PC-3 (cell line): ENCODE data around the gene VIPR2. TPM values are rescaled to one million over a fixed set of nuclear protein-coding genes. Genes with fewer than 3 reads are reported as not detected.

Experiments
- ATAC-seq: fragments of 200-7000 bp; cut with Tn5 transposase; 2 replicates; pipeline ENCODE4 v1.9.1; 2020; ENCODE audit warnings: mild to moderate bottlenecking, moderate library complexity
- BruUV-seq: library from RNA; stranded (reverse); fragments of 400-500 nt; replicated peaks from 2 replicates; lab custom pipeline; 2021; lab: Mats Ljungman, UMichigan
- CTCF ChIA-PET: fragments of 300-600 bp; sonication (Branson Sonifier 250); formaldehyde crosslinking; loops from one replicate; lab custom pipeline; 2022; ENCODE audit warnings: antibody characterized with exemption; lab: Charles Lee
- POLR2A ChIA-PET: fragments of 300-600 bp; sonication (Branson Sonifier 250); formaldehyde crosslinking; loops from one replicate; lab custom pipeline; 2022; ENCODE audit warnings: antibody characterized with exemption; ENCODE audit not compliant: unreplicated experiment; lab: Charles Lee
- DNase-seq: peaks from one replicate; pipeline ENCODE4 v3.0.0-alpha.2; 2015
- H2AFZ ChIP-seq: fragments of 300-600 bp; sonication (generic); 2 replicates; pipeline ENCODE4 v1.6.0; 2016; ENCODE audit warnings: antibody characterized with exemption, low read length
- H3F3A ChIP-seq: fragments of 300-600 bp; sonication (generic); one replicate; pipeline ENCODE4 v1.6.0; 2017; ENCODE audit warnings: antibody characterized with exemption, low read length, control low read depth, mild to moderate bottlenecking; ENCODE audit not compliant: unreplicated experiment
- H3K27ac ChIP-seq: fragments of 300-600 bp; sonication (generic); 2 replicates; pipeline ENCODE4 v1.5.1; 2016; ENCODE audit warnings: mild to moderate bottlenecking, low read length
- H3K27me3 ChIP-seq: fragments of 300-600 bp; sonication (generic); 2 replicates; pipeline ENCODE4 v1.6.1; 2016; ENCODE audit warnings: low read length, mixed read lengths
- H3K36me3 ChIP-seq: fragments of 300-600 bp; sonication (generic); 2 replicates; pipeline ENCODE4 v1.6.1; 2016; ENCODE audit warnings: low read depth, mixed run types, low read length, mixed read lengths
- H3K4me1 ChIP-seq: fragments of 300-600 bp; sonication (generic); 2 replicates; pipeline ENCODE4 v1.5.1; 2016; ENCODE audit warnings: low read length; ENCODE audit not compliant: insufficient read depth
- H3K4me2 ChIP-seq: fragments of 300-600 bp; sonication (generic); 2 replicates; pipeline ENCODE4 v1.6.0; 2016; ENCODE audit warnings: low read length
- H3K4me3 ChIP-seq: fragments of 300-600 bp; sonication (generic); 2 replicates; pipeline ENCODE4 v1.5.1; 2016; ENCODE audit warnings: mild to moderate bottlenecking, low read length, mixed read lengths
- H3K79me2 ChIP-seq: fragments of 300-600 bp; sonication (generic); 2 replicates; pipeline ENCODE4 v1.6.1; 2017; ENCODE audit warnings: low read length, mixed read lengths
- H3K9ac ChIP-seq: fragments of 300-600 bp; sonication (generic); 2 replicates; pipeline ENCODE4 v1.6.0; 2016; ENCODE audit warnings: mild to moderate bottlenecking, low read length
- H3K9me2 ChIP-seq: fragments of 300-600 bp; sonication (generic); replicated peaks from 2 replicates; pipeline ENCODE4 v1.6.1; 2016; ENCODE audit warnings: mixed run types, low read length, mixed read lengths
- H3K9me3 ChIP-seq: fragments of 300-600 bp; sonication (generic); 2 replicates; pipeline ENCODE4 v1.6.1; 2016; ENCODE audit warnings: low read length, mixed read lengths
- H4K20me1 ChIP-seq: fragments of 300-600 bp; sonication (generic); 2 replicates; pipeline ENCODE4 v1.6.1; 2016; ENCODE audit warnings: low read length, mixed read lengths
- EZH2 ChIP-seq: fragments of 300-600 bp; sonication (generic); IDR thresholded peaks from one replicate; pipeline ENCODE4 v1.6.1; 2017; ENCODE audit warnings: antibody characterized with exemption, mild to moderate bottlenecking, low read length; ENCODE audit not compliant: unreplicated experiment
- EZH2phosphoT487 ChIP-seq: fragments of 300-600 bp; sonication (generic); IDR thresholded peaks from 2 replicates; pipeline ENCODE4 v1.6.1; 2018; ENCODE audit warnings: mild to moderate bottlenecking, antibody characterized with exemption, low read length, borderline replicate concordance
- intact Hi-C: fragments of 100-400 bp; cut with micrococcal nuclease; formaldehyde crosslinking; loops from 2 replicates; pipeline ENCODE4 v1.9.0; 2023
- total RNA-seq: library from RNA; depleted of rRNA; stranded (reverse); fragments of >200 nt; gene quantifications from 2 replicates; pipeline ENCODE4 v1.2.3, GENCODE V29; 2014
- TF ChIP-seq, protein P1 (sequence below): fragments of 300-600 bp; sonication (generic); conservative IDR thresholded peaks from 2 replicates; pipeline ENCODE4 v1.5.1; 2017; ENCODE audit warnings: antibody characterized with exemption, low read depth, mild to moderate bottlenecking, low read length

Gene VIPR2
- total RNA-seq, 1 experiment from 2014 or later: not detected

DNA sequence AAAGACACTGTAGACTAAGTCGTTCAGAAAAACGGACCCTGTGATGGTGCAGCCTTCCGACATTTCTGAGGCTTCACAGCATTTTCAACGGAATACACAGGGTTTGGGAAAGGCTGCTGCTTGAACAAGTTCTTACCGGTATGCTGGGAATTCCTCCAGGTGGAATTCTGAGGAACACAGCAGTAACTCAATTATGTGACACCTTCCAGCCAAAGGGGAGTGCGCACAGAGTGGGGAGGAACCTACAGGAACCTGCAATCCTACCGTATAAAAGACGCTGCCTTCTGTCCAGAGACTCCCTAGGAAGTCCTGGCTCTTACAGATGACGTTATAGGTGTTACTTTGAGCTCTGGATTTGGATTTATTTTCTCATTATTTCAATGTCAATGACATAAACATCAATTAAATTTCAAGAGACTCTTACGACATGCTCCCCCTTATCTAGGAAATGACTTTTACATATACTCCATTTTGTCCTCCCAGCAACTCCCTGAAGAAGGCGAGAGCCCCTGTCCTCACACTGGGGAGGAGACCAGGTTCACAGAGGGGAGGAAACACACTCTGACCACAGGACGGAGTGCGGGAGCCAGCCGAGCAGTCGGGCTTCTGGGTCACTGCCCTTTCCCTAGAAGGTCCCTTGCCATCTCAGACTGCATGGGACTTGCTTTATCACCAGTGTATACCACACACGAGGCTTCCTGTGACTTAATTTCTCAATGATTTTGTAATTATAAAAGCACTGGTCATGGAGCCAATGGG lies 27.9 kb downstream of the VIPR2 start:
- H3K36me3 ChIP-seq: no peaks in the 10 kb centered on the region
- no peaks in the 10 kb centered on the region for H3K79me2 ChIP-seq
- intact Hi-C loops: no loop called here
- no peak overlapping the region for H3K27ac ChIP-seq
- no peak for ATAC-seq
- POLR2A ChIA-PET: no interaction called here
- no peaks in the 10 kb centered on the region for H3K4me1 ChIP-seq
- H3K4me2 ChIP-seq: no peak overlapping the region
- no peaks in the 10 kb centered on the region for H3F3A ChIP-seq
- H3K9me2 ChIP-seq: no peaks in the 10 kb centered on the region
- H4K20me1 ChIP-seq: no peaks in the 10 kb centered on the region
- no peak overlapping the region for H3K9ac ChIP-seq
- peaks cover 97% of the 10 kb centered on the region for H3K27me3 ChIP-seq
- TF ChIP-seq EZH2phosphoT487 (no peak), EZH2 (no peak)
- TF ChIP-seq, protein P1, sequence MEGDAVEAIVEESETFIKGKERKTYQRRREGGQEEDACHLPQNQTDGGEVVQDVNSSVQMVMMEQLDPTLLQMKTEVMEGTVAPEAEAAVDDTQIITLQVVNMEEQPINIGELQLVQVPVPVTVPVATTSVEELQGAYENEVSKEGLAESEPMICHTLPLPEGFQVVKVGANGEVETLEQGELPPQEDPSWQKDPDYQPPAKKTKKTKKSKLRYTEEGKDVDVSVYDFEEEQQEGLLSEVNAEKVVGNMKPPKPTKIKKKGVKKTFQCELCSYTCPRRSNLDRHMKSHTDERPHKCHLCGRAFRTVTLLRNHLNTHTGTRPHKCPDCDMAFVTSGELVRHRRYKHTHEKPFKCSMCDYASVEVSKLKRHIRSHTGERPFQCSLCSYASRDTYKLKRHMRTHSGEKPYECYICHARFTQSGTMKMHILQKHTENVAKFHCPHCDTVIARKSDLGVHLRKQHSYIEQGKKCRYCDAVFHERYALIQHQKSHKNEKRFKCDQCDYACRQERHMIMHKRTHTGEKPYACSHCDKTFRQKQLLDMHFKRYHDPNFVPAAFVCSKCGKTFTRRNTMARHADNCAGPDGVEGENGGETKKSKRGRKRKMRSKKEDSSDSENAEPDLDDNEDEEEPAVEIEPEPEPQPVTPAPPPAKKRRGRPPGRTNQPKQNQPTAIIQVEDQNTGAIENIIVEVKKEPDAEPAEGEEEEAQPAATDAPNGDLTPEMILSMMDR: no peak
- H2AFZ ChIP-seq: no peak overlapping the region
- no peaks in the 10 kb centered on the region for H3K9me3 ChIP-seq
- CTCF ChIA-PET: no interaction called here
- DNase-seq: no peak
- no peak overlapping the region for H3K4me3 ChIP-seq
- BruUV-seq: no TSS peak

DNA sequence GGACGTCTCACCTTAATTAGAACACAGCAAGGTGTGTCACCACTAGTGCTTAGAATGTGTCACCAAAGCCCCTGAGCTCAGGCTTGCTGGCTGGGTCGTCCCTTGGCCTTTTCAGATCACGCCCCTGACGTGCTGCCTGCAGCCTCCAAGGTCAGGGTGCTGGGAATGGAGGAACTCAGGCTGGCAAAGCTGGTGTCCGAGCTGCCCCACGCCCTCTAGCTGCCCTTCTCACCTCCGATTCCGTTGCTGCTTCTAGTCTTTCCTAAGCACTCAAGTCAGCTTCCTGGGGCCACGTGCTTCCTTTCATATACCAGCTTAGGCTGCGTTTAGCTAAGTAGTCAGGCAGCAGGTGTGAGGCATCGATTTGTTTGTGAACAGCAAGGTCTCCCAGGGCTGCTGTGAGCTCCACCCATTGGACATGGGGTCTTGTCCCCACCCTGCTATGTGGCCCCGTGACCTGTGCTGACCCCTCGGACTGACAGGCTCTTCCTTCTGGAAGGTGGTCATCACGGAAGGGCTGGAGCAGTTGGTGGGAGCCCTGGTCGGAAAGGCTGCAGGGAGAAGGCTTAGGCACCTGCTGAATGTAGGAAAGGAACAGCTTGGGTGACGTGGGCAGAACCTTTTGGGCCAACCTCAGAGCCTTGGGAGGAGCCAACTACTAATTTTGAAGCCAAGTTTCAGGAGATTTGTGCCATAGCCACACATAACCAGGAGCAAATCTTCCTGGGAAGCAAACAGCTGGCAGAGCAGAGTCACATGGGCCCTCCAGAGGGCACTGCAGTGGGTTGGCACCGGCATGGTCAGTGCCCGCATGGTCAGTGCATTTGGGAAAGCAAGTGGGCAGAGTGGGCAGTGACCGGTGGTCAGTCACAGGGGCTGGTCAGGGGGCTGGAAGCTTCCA lies 28.8 kb downstream of the VIPR2 start:
- H3K9me3 ChIP-seq: no peaks in the 10 kb centered on the region
- no peak overlapping the region for H3K27ac ChIP-seq
- ChIA-PET CTCF (no interaction called here), POLR2A (no interaction called here)
- BruUV-seq: no TSS peak
- DNase-seq: no peak
- no peaks in the 10 kb centered on the region for H3K4me1 ChIP-seq
- ATAC-seq: peak; percentile 29; the same call in 1 of the 2 replicates
- H2AFZ ChIP-seq: no peak overlapping the region
- H4K20me1 ChIP-seq: no peaks in the 10 kb centered on the region
- intact Hi-C loops: no loop called here
- H3K9me2 ChIP-seq: no peaks in the 10 kb centered on the region
- H3K36me3 ChIP-seq: no peaks in the 10 kb centered on the region
- H3F3A ChIP-seq: no peaks in the 10 kb centered on the region
- no peak overlapping the region for H3K9ac ChIP-seq
- no peak overlapping the region for H3K4me2 ChIP-seq
- H3K4me3 ChIP-seq: no peak overlapping the region
- H3K27me3 ChIP-seq: peaks cover 95% of the 10 kb centered on the region
- TF ChIP-seq EZH2phosphoT487: no peak
- TF ChIP-seq, protein P1: peak; percentile 33; the same call in 1 of the 2 replicates
- H3K79me2 ChIP-seq: no peaks in the 10 kb centered on the region
